GM18517 (cell line): Measurements from ENCODE around the gene C11orf68.

Source experiments
- ATAC-seq: cut with Tn5 transposase; IDR thresholded peaks from one replicate; pipeline ENCODE4 v1.9.1; 2021; ENCODE audit warnings: mild to moderate bottlenecking, moderate library complexity; ENCODE audit not compliant: unreplicated experiment

The C11orf68 gene

DNA sequence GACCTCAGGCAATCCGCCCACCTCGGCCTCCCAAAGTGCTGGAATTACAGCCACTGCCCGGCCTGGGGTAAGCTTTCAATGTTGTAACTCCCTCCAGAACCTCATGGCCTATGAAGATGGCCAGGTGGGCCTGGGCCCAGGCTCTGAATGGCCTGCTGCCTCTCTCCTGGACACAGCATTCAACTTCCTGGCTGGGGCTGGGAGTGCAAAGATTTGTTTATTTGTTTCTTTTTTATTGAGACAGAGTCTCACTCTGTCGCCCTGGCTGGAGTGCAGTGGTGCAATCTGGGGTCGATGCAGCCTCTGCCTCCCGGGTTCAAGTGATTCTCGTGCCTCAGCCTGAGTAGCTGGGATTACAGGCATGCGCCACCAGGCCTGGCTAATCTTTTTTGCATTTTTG, 25.9 kb upstream of the C11orf68 start:
- no peak for ATAC-seq

DNA sequence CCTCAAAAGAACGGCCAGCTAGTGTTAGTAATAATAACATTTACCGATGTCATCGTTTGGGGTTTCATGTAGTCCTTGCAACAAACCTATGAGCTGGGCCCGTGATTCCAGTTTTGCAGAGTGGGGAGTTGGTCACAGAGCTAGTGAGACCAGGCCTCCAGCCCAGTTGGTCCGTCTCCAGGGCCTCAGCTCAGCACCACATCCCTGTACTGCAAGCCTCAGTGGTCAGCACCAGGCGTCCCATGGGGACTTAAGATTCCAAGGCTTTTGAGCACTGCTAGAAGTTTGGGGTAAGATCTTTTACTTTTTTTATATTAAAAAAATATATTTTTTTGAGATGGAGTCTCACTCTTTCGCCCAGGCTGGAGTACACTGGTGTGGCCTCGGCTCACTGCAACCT, 25.3 kb upstream of the C11orf68 start:
- ATAC-seq, result no peak

GRCh38 chr11:65942531-65942930, 23.7 kb upstream of the C11orf68 start:
- no peak for ATAC-seq

DNA sequence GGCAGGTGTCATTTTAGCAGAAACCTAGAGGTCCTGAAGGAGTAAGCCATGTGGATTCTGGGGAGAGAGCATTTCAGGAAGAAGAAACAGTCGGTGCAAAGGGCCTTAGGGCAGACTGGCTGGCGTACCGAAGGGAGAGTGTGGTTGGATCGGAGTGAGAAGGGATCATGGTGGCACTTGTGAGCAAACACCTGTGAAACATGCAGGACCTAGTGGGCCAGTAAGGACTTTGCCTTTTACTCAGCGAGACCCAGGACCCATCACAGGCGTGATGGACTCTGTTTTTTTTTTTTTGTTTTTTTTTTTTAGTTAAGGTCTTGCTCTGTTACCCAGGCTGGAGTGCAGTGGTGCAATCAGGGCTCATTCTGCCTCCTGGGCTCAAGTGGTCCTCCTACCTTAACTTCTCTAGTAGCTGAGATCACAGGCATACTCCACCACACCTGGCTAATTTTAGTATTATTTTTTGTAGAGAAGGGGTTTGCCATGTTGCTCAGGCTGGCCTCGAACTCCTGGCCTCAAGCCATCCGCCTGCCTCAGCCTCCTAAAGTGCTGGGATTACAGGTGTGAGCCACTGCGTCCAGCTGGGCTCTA, 23.0 kb upstream of the C11orf68 start:
- no peak for ATAC-seq

- ATAC-seq, result no peak
Measured at GRCh38 chr11:65937766-65938165, 18.9 kb upstream of the C11orf68 start.

DNA sequence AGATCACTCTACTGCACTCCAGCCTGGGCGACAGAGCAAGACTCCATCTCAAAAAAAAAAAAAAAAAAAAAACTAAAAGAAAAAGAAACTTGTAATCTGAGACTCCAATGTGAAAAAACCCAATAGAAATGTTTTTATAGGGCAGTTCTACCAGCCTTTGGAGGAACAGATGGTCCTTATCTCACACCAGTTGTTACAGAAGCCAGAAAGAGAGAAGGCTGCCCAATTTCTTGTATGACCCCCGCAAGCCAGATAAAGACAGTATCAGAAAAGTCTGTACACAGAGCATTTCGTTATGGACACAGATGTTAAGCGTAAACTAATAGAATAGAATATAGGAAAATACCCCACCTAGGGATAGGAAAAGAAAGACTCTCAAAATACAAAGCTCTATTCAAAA, 15.2 kb upstream of the C11orf68 start:
- ATAC-seq, result no peak

DNA sequence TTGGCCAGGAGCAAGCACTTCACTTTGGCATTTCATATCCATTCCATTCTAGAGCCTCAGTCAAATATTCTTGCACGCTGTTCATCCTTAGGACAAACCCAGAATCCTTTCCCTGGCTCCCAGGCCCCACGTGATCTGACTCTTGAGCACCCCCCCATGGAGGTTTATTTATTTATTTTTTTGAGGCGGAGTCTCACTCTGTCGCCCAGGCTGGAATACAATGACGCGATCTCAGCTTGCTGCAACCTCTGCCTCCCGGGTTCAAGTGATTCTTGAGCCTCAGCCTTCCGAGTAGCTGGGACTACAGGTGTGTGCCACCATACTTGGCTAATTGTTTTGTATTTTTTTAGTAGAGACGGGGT, 13.7 kb upstream of the C11orf68 start:
- no peak for ATAC-seq

GRCh38 chr11:65931773-65932557, 13.1 kb upstream of the C11orf68 start:
- no peak for ATAC-seq

- no peak for ATAC-seq
Measured at GRCh38 chr11:65928667-65929066, 9.8 kb upstream of the C11orf68 start.

- peak; percentile 67 for ATAC-seq
Measured at GRCh38 chr11:65927904-65928397, 9.1 kb upstream of the C11orf68 start.

DNA sequence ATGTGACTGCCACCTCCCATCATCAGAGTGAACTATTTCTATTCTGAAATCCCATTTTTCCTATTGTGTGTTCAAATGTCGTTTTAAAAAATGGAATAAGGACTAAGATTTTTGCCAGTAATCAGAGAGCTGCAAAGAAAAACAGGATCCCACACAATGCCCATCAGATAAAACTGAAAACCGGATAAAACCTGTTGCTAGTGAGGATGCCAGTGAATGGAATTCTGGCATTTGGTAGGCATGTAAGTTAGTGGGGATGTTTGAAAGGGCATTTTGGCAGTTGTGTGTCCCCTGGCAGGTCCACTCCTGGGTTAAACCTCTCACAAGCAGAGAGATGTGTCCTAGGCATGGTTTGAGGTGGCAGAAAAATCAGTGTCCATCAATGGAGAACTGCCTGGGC, 6.5 kb upstream of the C11orf68 start:
- ATAC-seq, result no peak

DNA sequence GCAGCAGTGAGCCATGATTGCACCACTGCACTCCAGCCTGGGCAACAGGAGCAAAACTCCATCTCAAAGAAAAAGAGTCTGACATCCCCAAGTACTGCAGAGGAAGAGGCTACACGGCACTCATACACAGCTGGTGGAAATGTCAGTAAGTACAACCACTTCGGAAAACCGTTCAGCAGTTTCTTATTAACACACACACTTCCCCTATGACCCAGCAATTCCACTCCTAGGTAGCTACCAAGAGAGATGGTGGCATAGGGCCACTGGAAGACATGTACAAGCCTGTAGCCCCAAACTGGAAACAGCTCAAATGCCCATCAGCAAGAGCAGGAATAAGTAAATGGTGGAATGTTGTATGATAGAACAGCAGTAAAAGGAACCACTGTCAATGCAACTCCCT, 3.7 kb upstream of the C11orf68 start:
- no peak for ATAC-seq

DNA sequence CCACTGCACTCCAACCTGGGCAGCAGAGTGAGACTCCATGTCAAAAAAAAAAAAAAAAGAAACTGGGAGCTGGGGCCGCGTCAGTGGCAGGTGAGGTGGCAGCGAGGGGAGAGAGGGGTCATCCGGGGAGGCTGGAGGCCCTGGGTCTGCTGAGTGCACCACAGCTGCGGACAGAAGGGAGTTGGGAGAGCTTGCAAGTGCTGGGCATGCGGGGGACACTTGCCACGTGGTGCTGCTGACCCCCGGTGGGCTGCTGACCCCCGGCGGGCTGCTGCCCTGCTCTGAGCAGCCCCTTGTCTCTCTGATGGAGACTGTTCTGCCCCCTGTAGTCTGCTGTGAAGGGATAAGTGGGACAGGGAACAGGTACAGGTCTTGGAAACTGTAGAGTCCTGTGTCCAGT, 3.0 kb upstream of the C11orf68 start:
- ATAC-seq, result no peak

- ATAC-seq, result no peak
Measured at GRCh38 chr11:65921033-65921555, 2.2 kb upstream of the C11orf68 start.

DNA sequence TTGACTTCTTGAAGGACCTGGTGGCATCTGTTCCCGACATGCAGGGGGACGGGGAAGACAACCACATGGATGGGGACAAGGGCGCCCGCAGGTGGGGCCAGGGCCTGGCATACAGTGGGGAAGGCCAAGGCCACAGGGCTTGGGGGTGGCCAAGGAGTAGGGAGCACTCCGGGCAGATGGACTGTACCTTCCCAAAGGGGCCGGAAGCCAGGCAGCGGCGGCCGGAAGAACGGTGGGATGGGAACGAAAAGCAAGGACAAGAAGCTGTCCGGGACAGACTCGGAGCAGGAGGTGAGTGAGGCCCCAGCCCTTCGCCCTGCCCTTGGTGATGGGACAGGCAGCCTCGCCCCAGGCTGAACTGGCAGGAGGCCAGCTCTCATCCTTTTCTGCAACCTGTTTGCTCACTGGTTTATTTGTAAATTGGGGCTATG, 1.5 kb upstream of the C11orf68 start:
- ATAC-seq, result no peak

DNA sequence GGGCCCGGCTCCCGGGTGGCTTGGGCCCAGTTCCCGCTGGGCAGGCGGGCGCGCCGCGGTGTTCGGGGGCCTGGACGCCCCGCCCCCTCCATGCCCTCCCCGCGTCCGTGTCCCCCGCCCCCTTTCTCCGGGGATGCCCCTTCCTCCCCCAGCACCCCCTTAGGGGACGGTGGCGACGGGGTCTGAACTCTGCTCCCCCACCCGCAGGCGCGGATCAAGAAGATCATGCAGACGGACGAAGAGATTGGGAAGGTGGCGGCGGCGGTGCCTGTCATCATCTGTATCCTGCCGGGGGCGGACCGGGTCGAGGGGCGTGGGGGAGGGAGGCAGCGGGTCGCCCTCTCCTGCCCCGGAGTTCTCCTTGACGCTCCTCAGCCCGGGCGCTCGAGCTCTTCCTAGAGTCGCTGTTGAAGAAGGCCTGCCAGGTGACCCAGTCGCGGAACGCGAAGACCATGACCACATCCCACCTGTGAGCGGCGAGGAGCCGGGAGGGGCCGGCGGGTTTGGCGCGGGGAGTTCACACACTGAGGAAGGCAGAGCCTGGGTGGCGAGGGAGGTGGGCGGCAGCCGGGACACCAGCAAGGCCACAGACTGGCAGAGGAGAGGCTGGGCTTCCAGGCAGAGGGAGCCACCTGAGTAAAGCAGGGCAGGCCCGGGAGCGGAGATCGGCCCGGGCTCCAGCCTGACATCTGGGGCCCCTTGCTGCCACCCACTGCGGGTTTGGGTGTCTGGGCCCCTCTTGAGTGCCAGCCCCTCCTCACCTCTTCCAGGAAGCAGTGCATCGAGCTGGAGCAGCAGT, 910 bp upstream of the C11orf68 start:
- ATAC-seq, result peak; percentile 52

DNA sequence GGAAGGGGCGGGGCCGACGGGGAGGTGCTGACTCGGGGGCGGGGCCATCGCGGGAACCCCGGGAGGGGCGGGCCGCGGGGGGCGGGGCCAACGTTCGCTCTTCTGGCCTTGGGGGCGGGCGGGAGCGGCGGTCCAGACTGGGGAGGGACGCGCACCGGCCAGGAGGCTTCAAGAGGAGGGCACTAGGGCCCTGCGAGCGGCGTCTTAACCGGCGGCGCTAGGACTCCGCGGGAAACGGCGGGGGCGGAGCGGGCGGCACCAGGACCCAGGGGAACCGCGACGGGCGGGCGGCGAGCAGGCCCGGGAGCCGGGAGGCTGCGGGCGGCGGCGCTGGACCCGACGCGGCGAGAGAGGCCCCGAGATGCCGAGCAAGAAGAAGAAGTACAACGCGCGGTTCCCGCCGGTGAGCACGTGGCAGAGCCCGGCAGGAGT, 295 bp upstream of the C11orf68 start, which contains the start of gene DRAP1:
DRAP1 (plus strand) TSS at position 286 of the 432 bp plus-strand sequence; CDS start at position 362, 76 bp downstream.
- ATAC-seq, result peak; percentile 81

GRCh38 chr11:65917434-65918210, 1.2 kb downstream of the C11orf68 start:
- ATAC-seq, result no peak

DNA sequence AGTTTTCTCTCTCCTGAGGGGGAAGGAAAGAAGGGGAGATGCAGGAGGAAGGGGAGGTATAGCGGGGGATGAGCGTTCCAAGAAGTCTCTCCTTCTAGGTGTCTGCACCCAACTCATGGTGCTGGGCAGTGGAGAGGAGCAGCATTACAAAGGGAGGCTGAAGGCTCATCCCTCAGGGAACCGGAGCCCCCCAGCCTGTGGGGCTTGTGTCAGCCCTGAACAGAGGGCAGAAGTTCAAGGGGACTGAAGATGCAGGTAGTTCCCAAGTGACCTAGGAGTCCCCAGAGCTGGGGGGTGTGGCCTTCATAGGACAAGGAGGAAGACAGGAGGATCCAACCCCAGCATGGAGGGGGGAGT, 1.8 kb downstream of the C11orf68 start:
- no peak for ATAC-seq

GRCh38 chr11:65916391-65916790, 2.5 kb downstream of the C11orf68 start:
- ATAC-seq, result no peak

GRCh38 chr11:65915821-65916251, 3.0 kb downstream of the C11orf68 start:
- ATAC-seq, result no peak
